A673 (cell line): ENCODE measurements around the gene CCDC181. TPM values are rescaled to one million over a fixed set of nuclear protein-coding genes. Genes with fewer than 3 reads are reported as not detected.

ENCODE experiments used
- BruUV-seq: library from RNA; stranded (reverse); fragments of 400-500 nt; replicated peaks from 2 replicates; lab custom pipeline; 2021; lab: Mats Ljungman, UMichigan
- CTCF ChIA-PET: fragments of 300-600 bp; sonication (Branson Sonifier 250); formaldehyde crosslinking; loops from one replicate; lab custom pipeline; 2022; ENCODE audit warnings: antibody characterized with exemption; lab: Charles Lee
- POLR2A ChIA-PET: fragments of 300-600 bp; sonication (Branson Sonifier 250); formaldehyde crosslinking; loops from one replicate; lab custom pipeline; 2022; ENCODE audit warnings: antibody characterized with exemption; ENCODE audit not compliant: low non-redundant PET; lab: Charles Lee
- DNase-seq: peaks from one replicate; pipeline ENCODE4 v3.0.0-alpha.2; 2015; ENCODE audit warnings: low spot score
- H3K27ac ChIP-seq: fragments of 200-600 bp; sonication (generic); 2 replicates; pipeline ENCODE4 v1.5.1; 2016; ENCODE audit warnings: mixed run types, low read depth, mild to moderate bottlenecking, mixed read lengths, antibody characterized with exemption, low read length; ENCODE audit not compliant: poor library complexity, severe bottlenecking
- H3K27me3 ChIP-seq: fragments of 200-600 bp; sonication (generic); replicated peaks from 2 replicates; pipeline ENCODE4 v1.6.1; 2017; ENCODE audit warnings: mixed run types, low read depth, mild to moderate bottlenecking, mixed read lengths, antibody characterized with exemption, low read length; ENCODE audit not compliant: insufficient read depth, poor library complexity
- H3K36me3 ChIP-seq: fragments of 200-600 bp; sonication (generic); 2 replicates; pipeline ENCODE4 v1.6.1; 2016; ENCODE audit warnings: mixed run types, mild to moderate bottlenecking, mixed read lengths, antibody characterized with exemption, low read length; ENCODE audit not compliant: insufficient read depth, poor library complexity, severe bottlenecking
- H3K4me1 ChIP-seq: fragments of 200-600 bp; sonication (generic); 2 replicates; pipeline ENCODE4 v1.6.1; 2017; ENCODE audit warnings: mixed run types, mild to moderate bottlenecking, mixed read lengths, antibody characterized with exemption, low read length; ENCODE audit not compliant: insufficient read depth, poor library complexity, severe bottlenecking
- H3K4me3 ChIP-seq: fragments of 200-600 bp; sonication (generic); 2 replicates; pipeline ENCODE4 v1.5.1; 2016; ENCODE audit warnings: low read depth, mixed run types, mild to moderate bottlenecking, mixed read lengths, low read length; ENCODE audit not compliant: poor library complexity, severe bottlenecking
- H3K9me3 ChIP-seq: fragments of 200-600 bp; sonication (generic); 2 replicates; pipeline ENCODE4 v1.6.1; 2016; ENCODE audit warnings: mixed run types, low read depth, mild to moderate bottlenecking, mixed read lengths, antibody characterized with exemption, low read length; ENCODE audit not compliant: poor library complexity, severe bottlenecking
- CTCF ChIP-seq: fragments of 300-800, 200-600 bp; sonication (generic); conservative IDR thresholded peaks from 2 replicates; pipeline ENCODE4 v1.5.1; 2017; ENCODE audit warnings: low read depth, mild to moderate bottlenecking, antibody characterized with exemption, low read length, moderate library complexity, mixed read lengths
- EZH2 ChIP-seq: fragments of 200-600 bp; sonication (generic); IDR thresholded peaks from 2 replicates; pipeline ENCODE4 v1.6.1; 2017; ENCODE audit warnings: borderline replicate concordance, low read depth, mild to moderate bottlenecking, mixed read lengths, antibody characterized with exemption, low read length; ENCODE audit not compliant: poor library complexity, severe bottlenecking
- intact Hi-C: fragments of 100-400 bp; cut with micrococcal nuclease; formaldehyde crosslinking; loops from one replicate; pipeline ENCODE4 v1.10.0; 2022; ENCODE audit not compliant: unreplicated experiment
- total RNA-seq: library from RNA; stranded (reverse); gene quantifications from 2 replicates; pipeline ENCODE4 v1.2.3, GENCODE V29; 2021

CCDC181 gene
- total RNA-seq, 1 experiment from 2014 or later, result 5.7 TPM

GRCh38 chr1:169468982-169469381, 41.7 kb upstream of the CCDC181 start:
- no peak for DNase-seq
- TF ChIP-seq EZH2, result no peak
- TF ChIP-seq CTCF, result no peak
- Histone ChIP-seq H3K27ac (no peak overlapping the region), H3K36me3 (no peaks in the 10 kb centered on the region), H3K9me3 (no peaks in the 10 kb centered on the region), H3K27me3 (no peaks in the 10 kb centered on the region), H3K4me3 (no peak overlapping the region), H3K4me1 (peaks cover 12% of the 10 kb centered on the region)
- CTCF ChIA-PET, result no interaction called here
- POLR2A ChIA-PET, result no interaction called here
- intact Hi-C loops, result loop anchor here (10.0 kb wide), 1 partner anchor 864 kb away; no protein-coding TSS in a partner anchor
- no TSS peak for BruUV-seq

GRCh38 chr1:169466259-169467230, 39.3 kb upstream of the CCDC181 start:
- H3K27ac ChIP-seq, result peak overlapping the region; percentile 7
- CTCF ChIA-PET, result interaction anchor here (0.7 kb wide), 1 partner anchor 863 kb away, joined by 5 read pairs; no protein-coding TSS in a partner anchor
- no peak overlapping the region for H3K4me3 ChIP-seq
- intact Hi-C loops, result loop anchor here (1.0 to 10.0 kb wide), 2 partner anchors 80 to 862 kb away; no protein-coding TSS in a partner anchor
- peaks cover 12% of the 10 kb centered on the region for H3K4me1 ChIP-seq
- no peaks in the 10 kb centered on the region for H3K36me3 ChIP-seq
- POLR2A ChIA-PET, result no interaction called here
- H3K9me3 ChIP-seq, result no peaks in the 10 kb centered on the region
- BruUV-seq, result no TSS peak
- DNase-seq, result peak; percentile 61
- no peaks in the 10 kb centered on the region for H3K27me3 ChIP-seq
- TF ChIP-seq EZH2, result no peak
- TF ChIP-seq CTCF, result peak; percentile 56

- DNase-seq, result no peak
- POLR2A ChIA-PET, result no interaction called here
- TF ChIP-seq CTCF (no peak), EZH2 (no peak)
- Histone ChIP-seq H3K27ac (no peak overlapping the region), H3K9me3 (no peaks in the 10 kb centered on the region), H3K4me1 (peaks cover 12% of the 10 kb centered on the region), H3K36me3 (no peaks in the 10 kb centered on the region), H3K27me3 (no peaks in the 10 kb centered on the region), H3K4me3 (no peak overlapping the region)
- BruUV-seq, result no TSS peak
- intact Hi-C loops, result loop anchor here (10.0 kb wide), 1 partner anchor 860 kb away; no protein-coding TSS in a partner anchor
- CTCF ChIA-PET, result no interaction called here
Observed at GRCh38 chr1:169465281-169465680, 38.0 kb upstream of the CCDC181 start.
